Gastrocnemius medialis (tissue), 4 donors: ENCODE results near the gene VSNL1. TPM values are rescaled to one million over a fixed set of nuclear protein-coding genes. Genes with fewer than 3 reads are reported as not detected.

Source experiments
- ATAC-seq, 2 donors: fragments of 150-250 bp; one replicate each; pipeline ENCODE4 v1.9.1; 2016
- DNase-seq, 2 donors: peaks; one replicate each; pipeline ENCODE4 v3.0.0-alpha.2; 2019
- H3K27ac ChIP-seq, 4 donors: fragments of 200-600 bp; sonication (generic); 1 replicate in 1 of 4; 2 replicates in 3 of 4; pipeline ENCODE4 v1.5.1; 2016 to 2018; ENCODE audit warnings: mild to moderate bottlenecking in 2 of 4, moderate library complexity in 1 of 4
- H3K27me3 ChIP-seq, 3 donors: fragments of 200-600 bp; sonication (generic) in 2 of 3; 1 replicate in 1 of 3; 2 replicates in 2 of 3; pipeline versions ENCODE4 v1.5.1 to v1.6.0; 2016 to 2019; ENCODE audit warnings: mild to moderate bottlenecking in 1 of 3, moderate library complexity in 1 of 3
- H3K36me3 ChIP-seq, 2 donors: fragments of 200-600 bp; sonication (generic) in 1 of 2; one replicate each; pipeline ENCODE4 v1.5.1; 2017 to 2018
- H3K4me1 ChIP-seq, 2 donors: fragments of 200-600 bp; sonication (generic) in 1 of 2; one replicate each; pipeline ENCODE4 v1.5.1; 2016 to 2017; ENCODE audit warnings: mild to moderate bottlenecking in 2 of 2
- H3K4me3 ChIP-seq, 4 donors: fragments of 200-600 bp; sonication (generic) in 3 of 4; 1 replicate in 1 of 4; 2 replicates in 3 of 4; pipeline ENCODE4 v1.5.1; 2016 to 2019; ENCODE audit warnings: mild to moderate bottlenecking in 2 of 4
- H3K9me3 ChIP-seq, 3 donors: fragments of 200-600 bp; sonication (generic) in 2 of 3; 1 replicate in 1 of 3; 2 replicates in 2 of 3; pipeline ENCODE4 v1.5.1; 2016 to 2019
- POLR2A ChIP-seq, 2 donors: fragments of 450-650 bp; IDR thresholded peaks; one replicate each; pipeline ENCODE4 v1.6.1; 2017; ENCODE audit warnings: antibody characterized with exemption in 2 of 2, mild to moderate bottlenecking in 2 of 2, moderate library complexity in 2 of 2
- in situ Hi-C, 4 donors: fragments of 200-750 bp; cut with MboI; loops; one replicate each; pipeline versions ENCODE4 v1.15.0 to v1.8.0; 2017; ENCODE audit warnings: low sequenced_read_pairs in 4 of 4
- intact Hi-C: fragments of 100-400 bp; cut with DNase I; formaldehyde crosslinking; loops from one replicate; pipeline ENCODE4 v1.15.1; 2023; ENCODE audit warnings: low total_unique reads
- total RNA-seq, 4 donors: library from RNA; depleted of rRNA; stranded (reverse); fragments of >200 nt; gene quantifications; one replicate each; pipeline versions ENCODE4 v1.1.0 to v1.2.3, GENCODE V29; 2016
- TF ChIP-seq, protein P1 (sequence below), 5 experiments: fragments of 450-650 bp in 3 of 5; fragments of 200-600 bp in 2 of 5; sonication (generic) in 2 of 5; IDR thresholded peaks in 4 of 5; conservative IDR thresholded peaks in 1 of 5; 1 replicate in 4 of 5; 2 replicates in 1 of 5; pipeline ENCODE4 v1.5.1; 2016 to 2019; ENCODE audit warnings: antibody characterized with exemption in 5 of 5, mild to moderate bottlenecking in 3 of 5, moderate library complexity in 3 of 5

VSNL1 gene
- total RNA-seq, 4 donors from 2014 or later = not detected

DNA sequence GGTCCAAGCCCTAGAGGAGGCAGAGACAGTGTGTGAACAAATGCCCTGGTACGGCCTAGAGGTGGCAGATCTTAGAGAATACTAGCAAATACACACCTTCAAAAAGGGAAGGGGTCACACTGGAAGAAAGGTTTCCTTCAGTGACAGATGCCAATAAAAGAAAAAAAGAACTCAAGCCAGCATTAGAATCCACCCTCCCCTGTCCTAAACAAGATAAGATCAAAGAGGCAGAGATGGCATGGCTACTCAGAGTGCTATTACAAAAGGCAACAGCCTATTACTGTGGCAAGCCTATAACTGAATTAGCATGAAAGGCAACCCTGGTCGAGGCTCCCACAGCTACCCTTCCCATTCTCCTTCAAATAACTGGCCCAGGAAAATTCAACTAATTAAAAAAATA is 143.5 kb downstream of the VSNL1 start:
- ATAC-seq (no peak), DNase-seq (no peak)
- no peaks in the 10 kb centered on the region for H3K4me1 ChIP-seq
- no peak for TF ChIP-seq POLR2A (IDR thresholded peaks at IDR 0.05)
- TF ChIP-seq, protein P1, sequence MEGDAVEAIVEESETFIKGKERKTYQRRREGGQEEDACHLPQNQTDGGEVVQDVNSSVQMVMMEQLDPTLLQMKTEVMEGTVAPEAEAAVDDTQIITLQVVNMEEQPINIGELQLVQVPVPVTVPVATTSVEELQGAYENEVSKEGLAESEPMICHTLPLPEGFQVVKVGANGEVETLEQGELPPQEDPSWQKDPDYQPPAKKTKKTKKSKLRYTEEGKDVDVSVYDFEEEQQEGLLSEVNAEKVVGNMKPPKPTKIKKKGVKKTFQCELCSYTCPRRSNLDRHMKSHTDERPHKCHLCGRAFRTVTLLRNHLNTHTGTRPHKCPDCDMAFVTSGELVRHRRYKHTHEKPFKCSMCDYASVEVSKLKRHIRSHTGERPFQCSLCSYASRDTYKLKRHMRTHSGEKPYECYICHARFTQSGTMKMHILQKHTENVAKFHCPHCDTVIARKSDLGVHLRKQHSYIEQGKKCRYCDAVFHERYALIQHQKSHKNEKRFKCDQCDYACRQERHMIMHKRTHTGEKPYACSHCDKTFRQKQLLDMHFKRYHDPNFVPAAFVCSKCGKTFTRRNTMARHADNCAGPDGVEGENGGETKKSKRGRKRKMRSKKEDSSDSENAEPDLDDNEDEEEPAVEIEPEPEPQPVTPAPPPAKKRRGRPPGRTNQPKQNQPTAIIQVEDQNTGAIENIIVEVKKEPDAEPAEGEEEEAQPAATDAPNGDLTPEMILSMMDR (IDR thresholded peaks at IDR 0.05 in 4 of 5, conservative IDR thresholded peaks at IDR 0.05 in 1 of 5) = no peak
- H3K27ac ChIP-seq = no peak overlapping the region
- H3K4me3 ChIP-seq = no peak overlapping the region
- intact Hi-C loops (no loop called here), in situ Hi-C loops (no loop called here)
- no peaks in the 10 kb centered on the region for H3K9me3 ChIP-seq
- H3K27me3 ChIP-seq = no peaks in the 10 kb centered on the region
- peaks cover 0 to 45% of the 10 kb centered on the region in 2 donors for H3K36me3 ChIP-seq

DNA sequence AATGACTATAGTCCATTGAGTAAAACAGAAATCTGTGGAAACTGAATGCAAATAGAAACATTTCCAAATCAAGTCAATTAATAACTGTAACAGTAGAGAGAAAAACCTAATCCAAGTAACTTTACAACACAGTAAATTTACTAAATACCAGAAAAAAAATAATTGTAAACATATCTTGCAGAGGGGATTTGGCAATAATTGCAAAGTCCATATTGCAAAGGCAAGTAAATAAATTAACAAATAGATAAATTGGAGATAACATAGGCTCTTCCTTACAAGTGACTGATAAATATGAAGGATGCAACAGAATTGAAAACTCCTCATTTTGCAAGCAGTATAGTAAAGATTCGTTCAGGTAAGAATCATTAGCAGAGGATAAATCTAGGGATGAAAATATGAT is 148.1 kb downstream of the VSNL1 start:
- intact Hi-C loops = no loop called here

DNA sequence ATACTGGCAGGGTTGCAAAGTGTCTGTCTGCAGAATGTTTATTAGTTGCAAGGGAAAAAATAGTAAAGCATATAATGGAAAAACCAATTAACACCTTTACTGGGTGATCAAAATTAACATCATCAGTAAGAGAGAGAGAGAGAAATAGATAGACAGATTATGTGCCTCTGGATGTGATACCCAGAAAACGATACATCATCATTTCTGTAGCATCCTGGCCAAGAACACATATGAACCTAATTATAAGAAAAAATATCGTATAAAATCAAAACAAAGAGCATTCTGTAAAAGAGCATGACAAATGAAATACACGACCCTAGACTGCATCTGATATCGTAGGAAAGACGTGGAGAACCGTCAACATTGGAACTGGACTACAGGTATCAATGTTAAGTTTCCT is 148.5 kb downstream of the VSNL1 start:
- TF ChIP-seq, protein P1 (IDR thresholded peaks at IDR 0.05 in 4 of 5, conservative IDR thresholded peaks at IDR 0.05 in 1 of 5) = no peak
- no peak for TF ChIP-seq POLR2A (IDR thresholded peaks at IDR 0.05)
- Histone ChIP-seq H3K36me3 (peaks cover 3 to 49% of the 10 kb centered on the region in 2 donors), H3K4me1 (no peaks in the 10 kb centered on the region), H3K27me3 (no peaks in the 10 kb centered on the region), H3K9me3 (no peaks in the 10 kb centered on the region), H3K27ac (no peak overlapping the region), H3K4me3 (no peak overlapping the region)
- DNase-seq (no peak), ATAC-seq (no peak)
- in situ Hi-C loops = no loop called here
- intact Hi-C loops = no loop called here

More for the DNA sequence above, 148.1 kb downstream of the VSNL1 start:
- Histone ChIP-seq H3K4me1 (no peaks in the 10 kb centered on the region), H3K9me3 (no peaks in the 10 kb centered on the region), H3K27me3 (no peaks in the 10 kb centered on the region), H3K4me3 (no peak overlapping the region), H3K36me3 (peaks cover 3 to 49% of the 10 kb centered on the region in 2 donors), H3K27ac (no peak overlapping the region)
- DNase-seq = no peak
- in situ Hi-C loops = no loop called here
- TF ChIP-seq, protein P1 (IDR thresholded peaks at IDR 0.05 in 4 of 5, conservative IDR thresholded peaks at IDR 0.05 in 1 of 5) = no peak
- TF ChIP-seq POLR2A (IDR thresholded peaks at IDR 0.05) = no peak
- ATAC-seq = no peak

DNA sequence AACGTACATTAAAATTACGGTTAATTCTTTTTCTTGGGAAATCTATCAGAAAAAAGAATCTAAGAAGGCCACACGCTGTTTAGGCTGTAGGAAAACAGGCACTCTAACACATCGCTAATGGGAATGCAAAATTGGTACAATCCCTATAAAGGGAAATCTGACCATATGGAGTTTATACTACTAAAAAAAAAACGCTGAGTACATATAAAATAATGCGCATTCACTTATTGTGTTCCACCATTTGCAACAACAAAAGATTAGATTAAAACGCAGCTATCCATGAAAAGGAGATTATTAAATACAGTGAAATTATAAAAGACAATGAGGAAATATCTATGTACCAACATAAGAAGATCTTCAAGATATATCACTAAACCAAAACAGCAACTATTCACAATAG is 150.3 kb downstream of the VSNL1 start:
- ATAC-seq (no peak), DNase-seq (no peak)
- intact Hi-C loops (no loop called here), in situ Hi-C loops (no loop called here)
- Histone ChIP-seq H3K27me3 (no peaks in the 10 kb centered on the region), H3K4me3 (no peak overlapping the region), H3K27ac (no peak overlapping the region), H3K9me3 (no peaks in the 10 kb centered on the region), H3K36me3 (peaks cover 7 to 67% of the 10 kb centered on the region in 2 donors), H3K4me1 (no peaks in the 10 kb centered on the region)
- TF ChIP-seq POLR2A (IDR thresholded peaks at IDR 0.05) = no peak
- TF ChIP-seq, protein P1 (IDR thresholded peaks at IDR 0.05 in 4 of 5, conservative IDR thresholded peaks at IDR 0.05 in 1 of 5) = no peak

Other genes with a start within 250 kb of the VSNL1 start
- not detected for gene RAD51AP2, start 22.3 kb upstream of the VSNL1 start, total RNA-seq
- 10 to 100 TPM in 2 of 4 donors, 1 to 10 TPM in 2; 7.5 to 11.0 (median 9.6) TPM for gene SMC6, start 213.1 kb downstream of the VSNL1 start, total RNA-seq
- gene GEN1, start 213.4 kb downstream of the VSNL1 start, total RNA-seq = 1 to 10 TPM in 3 of 4 donors, under 1 TPM in 1; 0.31 to 8.7 (median 2.3) TPM